ENCODE measurements around the gene STMN3.
"Not testable (repeated sequence)": the region's sequence is repeated elsewhere in the genome, so short reads cannot be mapped to it uniquely, and the experiment has no call there.

The STMN3 gene

GRCh38 chr20:63678667-63679465, 25.6 kb upstream of the STMN3 start:
- DNase-seq (ENCODE audit: low read depth): no peak

DNA sequence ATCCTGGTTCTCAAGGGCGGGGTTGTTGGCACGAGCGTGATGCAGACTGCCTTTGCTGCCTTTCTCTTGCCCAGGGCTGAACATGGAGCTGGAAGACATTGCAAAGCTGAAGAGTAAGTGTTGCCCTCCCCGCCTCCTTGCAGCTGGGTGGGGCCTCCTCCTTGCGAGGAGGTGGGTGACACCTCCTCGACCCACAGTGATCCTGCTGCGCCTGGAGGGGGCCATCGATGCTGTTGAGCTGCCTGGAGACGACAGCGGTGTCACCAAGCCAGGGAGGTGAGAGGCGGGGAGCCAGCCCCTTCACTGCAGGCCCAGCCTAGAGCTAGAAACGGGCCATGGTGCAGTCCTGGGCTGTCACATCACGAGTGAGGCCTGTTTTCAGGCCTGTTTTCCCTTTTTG, 24.8 kb upstream of the STMN3 start:
- no peak for DNase-seq (ENCODE audit: low read depth)

DNA sequence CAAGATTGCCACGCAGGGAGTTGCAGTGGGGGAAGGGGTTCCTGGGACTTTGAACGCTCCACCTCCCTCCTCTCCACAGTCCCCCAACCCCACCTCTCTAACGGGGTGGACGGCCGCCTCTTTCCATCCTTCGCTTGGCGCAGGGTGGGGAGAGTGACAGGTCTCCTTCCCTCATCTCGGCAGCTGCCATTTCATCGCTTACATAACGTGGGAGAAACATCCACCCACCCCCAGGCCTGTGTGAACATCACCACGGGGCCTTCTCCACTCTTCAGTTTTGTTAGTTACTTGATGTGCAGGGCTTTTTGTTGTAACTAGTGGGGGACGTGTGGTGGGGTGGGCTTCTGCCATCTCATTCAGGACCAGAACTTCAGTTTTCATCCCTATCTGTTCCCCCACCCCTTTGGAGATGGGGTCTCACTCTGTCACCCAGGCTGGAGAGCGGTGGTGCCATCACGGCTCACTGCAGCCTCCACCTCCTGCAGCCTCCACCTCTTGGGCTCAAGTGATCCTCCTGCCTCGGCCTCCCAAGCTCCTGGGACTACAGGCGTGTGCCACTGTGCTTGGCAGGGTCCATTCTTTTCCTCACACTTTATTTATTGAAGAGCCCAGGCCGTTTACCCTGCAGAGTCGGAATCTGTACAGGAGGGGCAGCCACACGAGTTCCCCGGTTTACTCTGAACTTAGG, 22.6 kb upstream of the STMN3 start:
- no peak for DNase-seq (ENCODE audit: low read depth)

GRCh38 chr20:63673951-63674350, 20.7 kb upstream of the STMN3 start:
- DNase-seq (ENCODE audit: low read depth): no peak

- no peak for DNase-seq (ENCODE audit: low read depth)
Observed at GRCh38 chr20:63672666-63673065, 19.4 kb upstream of the STMN3 start.

GRCh38 chr20:63671695-63672094, 18.5 kb upstream of the STMN3 start:
- not testable (repeated sequence) for DNase-seq (ENCODE audit: low read depth)

DNA sequence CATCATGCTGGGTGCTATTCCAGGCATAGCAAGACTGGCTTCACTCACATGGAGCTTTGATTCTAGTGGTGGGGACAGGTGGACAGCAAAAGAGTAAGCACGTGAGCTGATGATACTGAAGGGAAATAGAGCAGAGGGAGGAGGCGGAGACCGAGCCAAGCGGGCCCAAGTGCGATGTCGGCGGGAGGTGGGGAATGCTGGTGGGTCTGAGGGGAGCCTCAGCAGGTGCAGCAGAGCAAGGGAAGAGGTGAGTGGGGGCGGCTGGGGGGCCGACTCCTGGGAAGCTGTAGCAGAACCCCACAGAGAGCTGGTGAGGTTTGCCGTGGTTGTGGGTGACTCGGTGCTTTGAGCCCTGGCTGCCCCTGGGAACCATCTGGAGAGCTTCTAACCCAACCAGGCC, 15.1 kb upstream of the STMN3 start:
- no peak for DNase-seq (ENCODE audit: low read depth)

- no peak for DNase-seq (ENCODE audit: low read depth)
Observed at GRCh38 chr20:63667858-63668257, 14.6 kb upstream of the STMN3 start.

DNA sequence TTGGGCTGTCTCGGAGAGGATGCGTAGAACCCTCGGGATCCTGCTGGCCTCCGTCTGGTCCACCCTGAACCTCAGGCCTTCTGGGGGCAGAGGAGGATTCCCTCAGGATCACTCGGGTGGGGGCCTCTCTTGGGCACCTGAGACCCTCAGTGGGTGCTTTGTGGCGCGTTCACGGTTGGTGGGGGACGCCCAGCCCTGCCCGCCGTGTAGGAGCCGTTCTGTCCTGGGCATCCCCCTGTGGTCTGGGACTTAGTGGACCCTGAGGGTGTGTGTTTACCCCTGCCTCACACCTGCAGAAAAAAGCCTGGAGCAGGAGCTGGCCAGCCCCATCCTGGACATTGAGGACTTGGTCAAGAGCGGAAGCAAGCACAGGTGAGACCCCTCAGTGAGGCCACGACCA, 12.5 kb upstream of the STMN3 start:
- no peak for DNase-seq (ENCODE audit: low read depth)

DNA sequence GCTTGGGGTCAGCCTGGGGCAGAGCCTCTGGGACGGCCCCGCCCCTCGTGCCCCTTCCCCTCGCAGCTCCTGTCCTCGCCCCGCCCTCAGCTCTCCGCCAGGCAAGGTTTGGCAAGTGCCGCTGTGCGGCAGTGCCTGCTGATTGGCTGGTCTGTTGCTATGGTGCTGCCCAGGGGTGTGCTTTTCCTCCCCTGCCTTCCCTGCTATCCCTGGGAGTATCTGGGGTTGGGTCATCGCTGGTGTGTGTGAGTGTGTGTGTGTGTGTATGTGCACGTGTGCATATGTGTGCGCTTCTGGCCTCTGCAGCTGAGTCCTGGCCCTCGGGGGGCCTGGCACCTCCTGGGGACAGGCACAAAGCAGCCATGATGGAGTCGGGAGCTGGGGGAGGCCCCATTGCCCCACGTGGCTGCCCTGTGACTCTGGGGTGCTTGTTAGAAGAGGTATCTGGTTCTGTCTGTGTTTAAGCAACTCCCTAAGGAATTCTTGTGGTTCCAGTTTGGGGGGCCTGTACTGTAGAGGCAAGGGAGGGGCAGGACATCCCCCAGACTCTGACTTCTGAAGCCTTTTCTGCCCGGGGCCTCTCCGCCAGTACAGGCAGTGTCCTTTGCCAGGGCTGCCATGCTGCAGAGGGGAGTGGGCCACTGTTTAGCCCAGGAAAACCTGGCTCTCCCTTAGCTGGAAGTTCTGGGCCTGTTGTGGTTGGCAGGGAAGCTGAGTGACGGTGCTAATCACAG, 11.8 kb upstream of the STMN3 start:
- DNase-seq (ENCODE audit: low read depth): no peak

- no peak for DNase-seq (ENCODE audit: low read depth)
Observed at GRCh38 chr20:63664143-63664851, 11.1 kb upstream of the STMN3 start.

DNA sequence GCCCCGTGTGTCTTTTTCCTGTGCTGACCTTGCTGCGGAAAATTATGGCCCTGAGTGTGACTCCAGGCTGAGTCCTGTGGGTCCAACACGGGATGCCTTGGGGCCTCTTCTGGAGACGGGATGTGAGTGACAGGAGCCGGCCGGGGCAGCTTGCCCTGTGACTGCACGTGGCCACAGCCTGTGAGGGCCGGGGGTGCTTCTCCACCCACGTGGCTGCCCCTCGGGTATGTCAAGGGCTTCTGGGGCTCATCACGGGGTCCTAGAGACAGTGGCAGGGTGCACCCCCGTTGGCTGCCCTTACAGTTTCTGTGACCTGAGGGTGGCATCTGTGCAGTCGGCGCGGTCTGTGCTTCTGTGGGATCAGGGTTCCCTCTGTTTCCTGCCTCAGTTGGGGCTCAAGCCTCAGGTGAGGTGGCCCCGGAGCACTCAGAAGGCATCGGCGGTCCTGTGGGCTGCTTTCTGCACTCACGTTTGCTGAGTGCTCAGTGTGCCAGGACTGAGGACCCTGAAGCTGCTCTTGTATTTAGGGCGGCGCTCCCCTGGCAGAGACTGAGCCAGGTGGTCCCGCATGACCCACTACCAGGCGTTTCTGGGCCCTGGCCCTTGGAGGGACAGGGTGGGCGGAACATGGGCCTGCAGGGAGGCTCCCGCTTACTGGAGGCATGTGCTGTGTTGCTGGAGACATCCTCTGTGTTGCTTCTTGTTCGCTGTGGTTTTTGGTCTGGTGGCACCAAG, 10.3 kb upstream of the STMN3 start:
- no peak for DNase-seq (ENCODE audit: low read depth)

DNA sequence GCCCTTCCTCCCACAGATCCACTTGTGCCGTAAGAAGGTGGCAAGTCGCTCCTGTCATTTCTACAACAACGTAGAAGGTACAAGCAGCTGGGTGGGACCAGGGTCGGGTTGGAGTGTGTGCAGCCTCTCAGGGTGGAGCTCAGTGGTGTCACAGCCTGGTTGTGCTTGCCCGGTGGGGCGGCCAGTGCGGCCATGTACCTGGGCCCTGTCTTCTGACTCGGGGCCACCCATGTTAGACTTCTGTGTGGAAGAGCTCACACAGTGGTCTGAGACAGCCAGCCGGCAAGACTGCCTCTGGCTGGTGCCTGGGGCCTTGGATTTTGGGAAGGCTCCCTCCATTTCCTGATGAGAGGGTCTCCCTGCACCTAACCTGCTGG, 9.6 kb upstream of the STMN3 start:
- no peak for DNase-seq (ENCODE audit: low read depth)

DNA sequence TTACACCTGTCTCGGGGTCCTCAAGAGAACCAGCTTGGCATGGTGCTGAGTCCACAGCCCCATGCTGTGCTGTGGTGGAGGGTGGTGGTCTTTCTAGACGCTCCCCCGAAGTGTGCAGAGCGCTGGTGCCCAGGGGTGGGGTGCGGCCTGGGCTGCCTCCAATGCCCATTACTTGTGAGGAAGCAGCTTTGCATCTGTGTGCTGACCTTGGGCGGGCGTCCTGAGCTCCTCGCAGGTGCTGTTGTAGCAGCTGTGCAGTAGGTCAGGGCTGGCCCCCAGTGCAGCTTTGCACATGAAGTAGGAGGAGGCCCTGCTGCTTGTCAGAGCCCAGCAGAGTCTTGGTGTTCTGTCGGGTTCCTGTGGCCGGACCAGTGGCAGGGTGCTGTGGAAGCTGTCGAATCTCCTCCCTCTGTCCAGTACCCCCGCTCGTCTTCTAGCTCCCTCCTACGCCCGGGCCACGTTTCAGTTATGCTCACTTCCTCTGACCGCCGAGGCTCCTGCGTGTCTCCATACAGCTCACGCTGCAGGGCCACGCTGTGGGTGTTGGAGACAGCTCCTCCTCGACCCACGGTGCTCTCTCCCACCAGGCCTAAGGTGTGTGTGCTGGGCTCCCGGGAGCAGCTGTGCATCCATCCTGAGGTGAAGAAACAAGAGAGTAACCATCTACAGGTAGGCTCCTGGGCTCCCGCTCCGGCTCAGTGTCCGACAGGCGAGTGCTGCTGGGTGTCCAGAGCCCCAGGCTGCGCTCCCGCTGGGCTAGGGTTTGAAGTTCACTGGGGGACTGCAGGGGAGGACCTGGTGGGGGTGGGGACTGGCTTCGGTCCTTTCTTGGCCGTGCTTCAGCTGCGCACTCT, 9.0 kb upstream of the STMN3 start:
- DNase-seq (ENCODE audit: low read depth): no peak

GRCh38 chr20:63661108-63661507, 7.9 kb upstream of the STMN3 start:
- DNase-seq (ENCODE audit: low read depth): no peak

DNA sequence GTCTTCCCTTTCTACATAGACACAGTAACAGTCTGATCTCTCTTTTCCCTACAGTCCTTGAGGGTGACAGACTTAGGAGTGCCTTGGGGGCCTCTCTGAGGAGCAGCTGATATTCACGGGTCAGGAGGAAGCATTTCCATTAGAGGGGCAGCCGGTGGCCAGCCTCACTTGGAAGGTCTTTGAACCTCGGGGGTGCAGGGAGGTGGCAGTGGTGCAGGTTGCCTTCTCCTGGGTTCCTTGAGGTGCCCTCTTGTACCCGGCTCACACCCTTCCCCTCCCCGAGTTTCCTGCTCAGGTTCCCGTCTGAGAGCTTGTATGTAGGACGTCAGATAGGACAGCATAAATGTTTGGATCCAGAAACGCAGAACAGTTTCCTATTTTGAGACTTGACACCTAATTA, 7.4 kb upstream of the STMN3 start:
- DNase-seq (ENCODE audit: low read depth): no peak

DNA sequence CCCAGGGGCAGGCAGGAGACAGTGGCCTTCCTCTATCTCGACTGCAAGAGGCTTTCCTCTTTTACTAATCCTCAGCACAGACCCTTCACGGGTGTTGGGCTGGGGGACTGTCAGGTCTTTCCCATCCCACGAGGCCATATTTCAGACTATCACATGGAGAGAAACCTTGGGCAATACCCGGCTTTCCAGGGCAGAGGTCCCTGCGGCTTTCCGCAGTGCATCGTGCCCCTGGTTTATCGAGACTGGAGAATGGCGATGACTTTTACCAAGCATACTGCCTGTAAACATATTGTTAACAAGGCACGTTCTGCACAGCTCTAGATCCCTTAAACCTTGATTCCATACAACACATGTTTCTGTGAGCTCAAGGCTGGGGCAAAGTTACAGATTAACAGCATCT, 7.0 kb upstream of the STMN3 start:
- not testable (repeated sequence) for DNase-seq (ENCODE audit: low read depth)

DNA sequence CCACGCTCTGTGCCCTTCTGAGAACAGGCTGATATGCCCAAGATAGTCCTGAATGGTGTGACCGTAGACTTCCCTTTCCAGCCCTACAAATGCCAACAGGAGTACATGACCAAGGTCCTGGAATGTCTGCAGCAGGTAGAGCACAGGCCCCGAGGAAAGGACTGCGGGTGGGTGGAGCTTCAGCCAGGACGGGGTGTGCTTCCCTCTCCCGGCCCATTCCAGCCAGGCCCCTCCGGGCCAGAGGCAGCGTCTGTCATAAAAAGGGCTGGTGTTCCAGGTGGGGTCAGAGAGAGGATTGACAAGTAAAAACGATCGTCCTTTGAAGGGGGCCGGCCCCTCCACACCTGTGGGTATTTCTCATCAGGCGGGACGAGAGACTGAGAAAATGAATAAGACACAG, 6.1 kb upstream of the STMN3 start:
- no peak for DNase-seq (ENCODE audit: low read depth)

DNA sequence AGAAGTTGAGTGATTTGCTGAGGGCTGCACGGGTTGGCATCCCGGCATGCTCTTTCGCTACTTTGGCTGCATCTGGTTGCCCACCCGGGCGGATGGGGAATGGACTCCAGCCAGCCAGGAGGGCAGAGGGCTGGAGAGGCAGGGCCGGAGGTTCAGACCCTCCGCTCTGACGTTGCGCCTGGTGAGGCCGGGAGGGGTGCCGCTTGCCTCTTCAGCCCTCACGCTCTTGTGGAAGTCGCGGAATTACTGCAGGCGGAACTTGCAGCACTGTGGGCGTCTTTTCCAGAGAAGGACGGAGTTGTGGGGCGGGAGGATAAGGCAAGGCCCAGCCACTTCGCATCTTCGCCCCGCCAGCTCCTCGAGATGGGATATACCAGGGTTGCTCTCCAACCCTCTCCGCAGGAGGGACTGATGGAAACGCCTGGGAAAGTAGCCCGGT, 5.5 kb upstream of the STMN3 start:
- DNase-seq (ENCODE audit: low read depth): no peak

DNA sequence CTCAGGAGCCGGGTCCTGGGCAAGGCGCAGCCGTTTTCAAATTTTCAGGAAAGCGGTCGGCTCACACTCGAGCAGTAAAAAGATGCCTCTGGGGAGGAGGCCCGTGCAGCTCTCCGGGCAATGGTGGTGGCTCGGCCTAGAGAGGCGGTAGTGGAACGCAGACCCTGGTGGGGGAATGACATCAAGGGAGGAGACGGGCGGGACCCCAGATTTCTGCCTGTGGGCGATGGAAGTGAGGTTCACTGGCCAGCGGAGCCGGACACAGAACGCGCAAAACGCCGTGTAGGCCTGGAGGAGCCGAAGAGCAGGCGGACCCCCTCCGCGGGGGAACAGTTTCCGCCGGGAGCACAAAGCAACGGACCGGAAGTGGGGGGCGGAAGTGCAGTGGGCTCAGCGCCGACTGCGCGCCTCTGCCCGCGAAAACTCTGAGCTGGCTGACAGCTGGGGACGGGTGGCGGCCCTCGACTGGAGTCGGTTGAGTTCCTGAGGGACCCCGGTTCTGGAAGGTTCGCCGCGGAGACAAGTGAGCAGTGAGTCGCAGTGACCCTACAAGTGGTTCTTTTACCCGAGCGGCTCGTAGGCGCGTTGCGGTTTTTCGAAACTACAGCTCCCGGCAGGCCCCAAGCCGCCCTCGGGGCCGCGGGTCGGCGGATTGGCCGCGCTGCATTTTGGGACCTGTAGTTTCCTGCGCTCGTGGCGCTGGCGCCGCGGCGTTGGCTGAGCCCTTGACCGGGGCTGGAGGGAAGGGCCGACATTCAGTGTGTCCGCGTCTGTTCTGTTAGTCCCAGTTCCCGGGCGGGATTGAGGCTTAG, 4.9 kb upstream of the STMN3 start, which contains the start of gene RTEL1:
Gene RTEL1 (plus strand): TSS at position 376 of the 812 bp plus-strand sequence. CDS start 1,091 bp downstream, outside the sequence.
- DNase-seq (ENCODE audit: low read depth): peak; percentile 81
